ENCODE data around the gene IRGQ. TPM values are rescaled to one million over a fixed set of nuclear protein-coding genes. Genes with fewer than 3 reads are reported as not detected.

Gene IRGQ
- total RNA-seq, 1 experiment from 2014 or later, result 26.5 TPM

DNA sequence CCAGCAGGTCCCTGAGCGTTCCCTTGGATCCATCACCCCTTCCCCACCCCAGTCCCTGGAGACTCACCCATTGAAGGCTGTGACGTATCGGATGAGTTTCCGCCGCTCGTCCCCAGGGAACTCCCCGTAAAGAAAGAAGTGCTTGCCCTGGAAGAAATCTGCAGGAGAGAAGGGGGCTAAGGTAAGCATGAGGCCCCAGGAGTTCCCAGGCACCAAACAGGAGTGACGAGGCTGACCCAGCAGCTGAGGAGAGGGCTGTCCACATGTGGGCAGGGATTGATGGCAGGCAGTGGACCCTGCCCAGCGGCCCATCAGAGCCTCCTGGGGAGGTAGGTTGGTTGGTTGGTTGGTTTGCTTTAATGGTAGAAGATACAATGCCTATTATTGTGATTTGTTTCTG lies 51.9 kb downstream of the IRGQ start:
- no TSS peak for BruUV-seq (replicated peaks)
- H3K4me3 Mint-ChIP-seq (ENCODE audit: unreplicated experiment), result no peak overlapping the region
- intact Hi-C loops (cut with micrococcal nuclease), result no loop called here
- CTCF ChIA-PET, result interaction anchor here (0.5 to 2.3 kb wide), 3 partner anchors 11 to 242 kb away, joined by 3 to 12 read pairs (median 3); no protein-coding TSS in a partner anchor
- no peaks in the 10 kb centered on the region for H3K27me3 Mint-ChIP-seq (ENCODE audit: insufficient read depth, unreplicated experiment)
- POLR2A ChIA-PET, result interaction anchor here (0.9 kb wide), 1 partner anchor 11 kb away, joined by 6 read pairs; the partner anchor contains the start of gene ZNF575
- H3K4me1 Mint-ChIP-seq (ENCODE audit: insufficient read depth, unreplicated experiment), result no peaks in the 10 kb centered on the region
- DNase-seq (ENCODE audit: unreplicated experiment), result no peak
- H3K36me3 Mint-ChIP-seq (ENCODE audit: insufficient read depth, unreplicated experiment), result peaks cover 46% of the 10 kb centered on the region
- TF ChIP-seq CTCF (IDR thresholded peaks at IDR 0.05; ENCODE audit: unreplicated experiment), result no peak
- H3K27ac Mint-ChIP-seq (ENCODE audit: low read depth, unreplicated experiment), result no peak overlapping the region
- peaks cover 5% of the 10 kb centered on the region for H3K9me3 Mint-ChIP-seq (ENCODE audit: unreplicated experiment)

DNA sequence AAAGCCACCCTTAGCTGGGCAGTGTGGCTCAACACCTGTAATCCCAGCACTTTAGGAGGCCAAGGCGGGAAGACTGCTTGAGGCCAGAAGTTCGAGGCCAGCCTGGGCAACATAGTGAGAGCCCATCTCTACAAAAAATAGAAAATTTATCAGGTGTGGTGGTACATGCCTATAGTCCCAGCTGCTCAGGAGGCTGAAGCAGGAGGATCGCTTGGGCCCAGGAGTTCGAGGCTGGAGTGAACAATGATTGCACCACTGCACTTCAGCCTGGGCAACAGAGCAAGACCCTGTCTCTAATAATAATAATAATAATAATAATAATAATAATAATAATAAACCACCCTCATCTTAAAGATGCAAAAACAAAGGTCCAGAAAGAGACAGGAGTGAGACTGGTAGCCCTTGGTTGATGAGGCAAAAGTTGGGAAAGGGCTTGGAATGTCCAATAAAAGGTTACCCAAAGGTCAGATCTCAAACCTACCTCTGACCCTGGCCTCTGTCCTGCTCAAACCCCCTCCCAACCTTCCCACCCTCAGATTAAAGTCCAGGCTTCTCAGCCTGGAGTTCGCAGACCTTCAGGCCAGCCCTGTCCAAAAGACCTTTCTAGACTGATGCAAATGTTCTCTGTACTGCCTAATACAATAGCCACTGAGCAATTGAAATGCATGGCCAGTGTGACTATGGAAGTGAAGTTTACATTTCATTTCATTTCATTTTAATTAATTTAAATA lies 53.8 kb downstream of the IRGQ start:
- Mint-ChIP-seq H3K4me3 (ENCODE audit: unreplicated experiment) (no peak overlapping the region), H3K9me3 (ENCODE audit: unreplicated experiment) (peaks cover 13% of the 10 kb centered on the region), H3K4me1 (ENCODE audit: insufficient read depth, unreplicated experiment) (no peaks in the 10 kb centered on the region), H3K27me3 (ENCODE audit: insufficient read depth, unreplicated experiment) (no peaks in the 10 kb centered on the region), H3K27ac (ENCODE audit: low read depth, unreplicated experiment) (no peak overlapping the region), H3K36me3 (ENCODE audit: insufficient read depth, unreplicated experiment) (peaks cover 46% of the 10 kb centered on the region)
- no peak for TF ChIP-seq CTCF (IDR thresholded peaks at IDR 0.05; ENCODE audit: unreplicated experiment)
- ChIA-PET CTCF (interaction anchor here (0.6 to 2.3 kb wide), 2 partner anchors 13 to 128 kb away, joined by 4 to 12 read pairs; partner anchors contain the start of gene PLAUR), POLR2A (interaction anchor here (0.6 kb wide), 1 partner anchor 27 kb away, joined by 3 read pairs; no protein-coding TSS in a partner anchor)
- DNase-seq (ENCODE audit: unreplicated experiment), result no peak
- BruUV-seq (replicated peaks), result no TSS peak
- intact Hi-C loops (cut with micrococcal nuclease), result no loop called here

DNA sequence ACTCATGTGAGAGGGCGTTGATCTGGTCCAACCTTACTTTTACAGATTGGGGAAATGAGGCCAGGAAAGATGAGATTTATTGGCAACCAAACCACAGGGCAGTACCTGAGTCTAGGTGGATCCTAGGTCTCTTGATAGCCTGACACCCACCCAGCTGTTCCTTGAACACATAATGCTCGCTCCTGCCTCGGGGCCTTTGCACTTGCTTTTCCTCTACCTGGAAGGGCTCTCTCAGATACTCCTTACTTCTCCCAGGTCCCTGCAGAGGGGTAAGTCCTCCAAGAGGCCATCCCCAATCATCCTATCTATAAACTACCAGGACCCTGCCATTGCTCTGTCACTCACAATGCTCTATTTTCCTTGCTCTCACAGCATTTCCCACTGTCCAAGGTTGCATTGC lies 55.6 kb downstream of the IRGQ start:
- intact Hi-C loops (cut with micrococcal nuclease), result no loop called here
- no TSS peak for BruUV-seq (replicated peaks)
- DNase-seq (ENCODE audit: unreplicated experiment), result no peak
- Mint-ChIP-seq H3K4me1 (ENCODE audit: insufficient read depth, unreplicated experiment) (no peaks in the 10 kb centered on the region), H3K9me3 (ENCODE audit: unreplicated experiment) (peaks cover 13% of the 10 kb centered on the region), H3K36me3 (ENCODE audit: insufficient read depth, unreplicated experiment) (peaks cover 46% of the 10 kb centered on the region), H3K27ac (ENCODE audit: low read depth, unreplicated experiment) (no peak overlapping the region), H3K4me3 (ENCODE audit: unreplicated experiment) (no peak overlapping the region), H3K27me3 (ENCODE audit: insufficient read depth, unreplicated experiment) (no peaks in the 10 kb centered on the region)
- TF ChIP-seq CTCF (IDR thresholded peaks at IDR 0.05; ENCODE audit: unreplicated experiment), result no peak
- CTCF ChIA-PET, result interaction anchor here (1.1 to 1.2 kb wide), 2 partner anchors 14 to 29 kb away, joined by 3 to 5 read pairs; no protein-coding TSS in a partner anchor
- POLR2A ChIA-PET, result interaction anchor here (0.7 kb wide), 1 partner anchor 257 kb away, joined by 3 read pairs; no protein-coding TSS in a partner anchor

DNA sequence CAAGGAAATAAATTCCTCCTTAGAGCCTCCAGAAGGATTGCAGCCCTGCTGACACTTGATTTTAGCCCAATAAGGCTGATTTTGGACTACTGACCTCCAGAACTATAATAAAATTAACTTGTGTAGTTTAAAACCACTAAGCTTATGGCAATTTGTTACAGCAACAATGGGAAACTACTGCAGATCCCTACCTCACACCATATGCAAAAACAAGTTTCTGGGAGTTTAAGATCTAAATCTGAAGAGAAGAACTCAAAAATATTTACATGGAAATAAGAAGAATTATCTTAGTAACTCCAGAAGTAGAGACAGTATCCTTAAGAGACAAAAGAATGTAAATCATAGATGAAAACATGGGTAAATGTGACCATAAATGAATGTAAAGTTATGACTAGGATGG lies 57.0 kb downstream of the IRGQ start:
- ChIA-PET CTCF (interaction anchor here (0.9 kb wide), 1 partner anchor 16 kb away, joined by 3 read pairs; no protein-coding TSS in a partner anchor), POLR2A (no interaction called here)
- intact Hi-C loops (cut with micrococcal nuclease), result loop anchor here (10.0 kb wide), 1 partner anchor 126 kb away; no protein-coding TSS in a partner anchor
- no peak for TF ChIP-seq CTCF (IDR thresholded peaks at IDR 0.05; ENCODE audit: unreplicated experiment)
- Mint-ChIP-seq H3K36me3 (ENCODE audit: insufficient read depth, unreplicated experiment) (peaks cover 31% of the 10 kb centered on the region), H3K4me3 (ENCODE audit: unreplicated experiment) (no peak overlapping the region), H3K4me1 (ENCODE audit: insufficient read depth, unreplicated experiment) (no peaks in the 10 kb centered on the region), H3K9me3 (ENCODE audit: unreplicated experiment) (peaks cover 13% of the 10 kb centered on the region), H3K27me3 (ENCODE audit: insufficient read depth, unreplicated experiment) (no peaks in the 10 kb centered on the region), H3K27ac (ENCODE audit: low read depth, unreplicated experiment) (no peak overlapping the region)
- no TSS peak for BruUV-seq (replicated peaks)
- no peak for DNase-seq (ENCODE audit: unreplicated experiment)
